Nucleus accumbens (tissue), 56 donors: Measurements from ENCODE around the gene SLCO1A2.

ENCODE experiments used
- DNase-seq, 56 donors: peaks; one replicate each; lab custom pipeline; 2025; lab: John Stamatoyannopoulos, UW

Gene SLCO1A2

GRCh38 chr12:21330682-21331253 is 3.9 kb downstream of the SLCO1A2 start:
- no peak for DNase-seq

DNA sequence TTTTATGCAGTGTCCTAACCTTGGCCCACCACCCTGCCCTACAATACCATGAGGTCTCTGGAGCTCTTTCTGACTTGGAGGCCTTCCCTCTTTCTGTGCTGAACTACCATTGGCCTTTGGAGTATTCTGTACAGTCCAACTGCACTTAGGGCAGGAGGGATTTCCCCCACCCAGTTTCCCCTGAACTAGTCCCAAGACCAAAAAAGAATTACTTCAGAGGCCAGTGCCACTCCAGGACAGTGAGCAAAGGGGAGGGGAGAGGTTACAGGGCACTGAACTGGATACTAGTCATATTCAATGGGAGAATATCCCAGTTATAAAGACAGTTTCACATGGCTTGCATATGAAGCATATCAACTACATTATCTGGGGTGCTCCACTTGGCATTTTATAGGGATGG is 6.1 kb downstream of the SLCO1A2 start:
- no peak for DNase-seq

DNA sequence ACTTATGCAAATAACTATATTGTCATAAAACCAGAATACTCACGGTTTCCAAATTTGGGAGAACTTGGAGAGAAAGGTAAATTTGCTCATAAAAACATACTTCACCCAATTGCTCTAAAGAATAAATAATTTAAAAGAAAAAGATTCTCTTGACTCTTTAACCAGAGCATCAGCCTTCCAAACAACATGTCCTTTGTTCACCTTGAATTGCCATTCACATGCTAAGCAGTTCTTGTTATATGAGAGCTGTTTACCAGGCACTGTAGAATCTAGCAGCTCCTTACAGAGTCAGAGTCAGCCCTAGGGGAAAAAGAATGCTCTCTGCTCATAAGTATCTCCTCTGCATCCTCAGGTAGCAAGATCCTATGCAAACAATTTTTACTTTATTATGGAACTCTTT is 10.2 kb downstream of the SLCO1A2 start:
- peak in 5 of 56 donors; percentile 8 to 43 (median 11) for DNase-seq

GRCh38 chr12:21323736-21324135 is 11.0 kb downstream of the SLCO1A2 start:
- DNase-seq, result no peak

DNA sequence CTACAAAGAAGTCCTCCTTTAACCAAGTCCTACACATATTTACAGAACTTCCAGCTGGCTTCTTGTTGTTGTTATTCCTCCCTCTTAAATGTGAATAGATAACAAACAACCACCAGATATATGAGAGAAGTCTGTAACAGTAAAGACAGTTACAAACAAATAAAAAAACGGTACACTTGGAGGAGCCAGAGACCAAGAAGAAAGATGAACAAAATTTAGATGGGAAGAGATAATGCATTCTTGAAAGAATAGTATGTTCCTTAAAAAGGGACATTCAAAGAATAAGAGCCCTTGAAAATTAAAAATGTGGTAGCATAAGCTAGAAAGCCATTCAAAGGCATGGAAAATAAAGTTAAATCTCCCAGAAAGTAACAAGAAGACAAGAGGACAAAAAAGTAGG is 25.9 kb downstream of the SLCO1A2 start:
- no peak for DNase-seq

DNA sequence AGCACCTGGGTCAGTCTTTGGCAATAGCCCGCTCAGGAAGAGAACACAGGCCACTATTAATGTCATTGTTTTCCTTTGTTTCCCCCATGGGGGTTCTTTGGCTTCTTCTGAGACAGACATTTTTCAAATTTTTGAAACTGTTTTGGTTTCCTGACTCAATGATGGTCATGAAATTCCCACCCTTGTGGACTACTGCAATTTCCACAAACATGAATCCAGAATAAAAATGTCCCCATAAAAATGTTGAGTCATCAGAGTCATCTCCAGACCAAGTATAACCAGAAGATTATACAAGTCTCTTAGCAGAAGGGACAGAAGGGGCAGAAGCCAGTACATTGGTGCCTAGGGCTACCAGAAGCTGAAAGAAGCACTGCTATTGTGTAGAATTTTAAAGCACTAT is 29.1 kb downstream of the SLCO1A2 start:
- no peak for DNase-seq

DNA sequence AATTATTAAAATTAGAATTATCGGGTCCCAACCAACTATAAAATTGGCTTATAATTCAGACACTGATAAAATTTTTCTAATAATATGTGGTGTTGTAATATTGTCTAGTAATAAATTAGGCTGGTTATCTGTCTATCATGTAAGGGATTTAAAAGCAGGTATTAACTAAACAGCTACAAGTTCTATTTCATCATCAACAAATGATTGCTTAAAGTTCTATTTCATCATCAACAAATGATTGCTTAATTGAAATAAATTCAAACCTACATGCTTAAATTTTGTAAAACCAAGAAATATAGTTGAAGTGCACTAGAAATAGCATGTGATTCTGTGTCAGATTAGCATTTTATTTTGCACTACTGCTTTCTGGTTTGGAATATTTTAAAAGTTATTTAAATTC is 34.1 kb downstream of the SLCO1A2 start:
- no peak for DNase-seq

DNA sequence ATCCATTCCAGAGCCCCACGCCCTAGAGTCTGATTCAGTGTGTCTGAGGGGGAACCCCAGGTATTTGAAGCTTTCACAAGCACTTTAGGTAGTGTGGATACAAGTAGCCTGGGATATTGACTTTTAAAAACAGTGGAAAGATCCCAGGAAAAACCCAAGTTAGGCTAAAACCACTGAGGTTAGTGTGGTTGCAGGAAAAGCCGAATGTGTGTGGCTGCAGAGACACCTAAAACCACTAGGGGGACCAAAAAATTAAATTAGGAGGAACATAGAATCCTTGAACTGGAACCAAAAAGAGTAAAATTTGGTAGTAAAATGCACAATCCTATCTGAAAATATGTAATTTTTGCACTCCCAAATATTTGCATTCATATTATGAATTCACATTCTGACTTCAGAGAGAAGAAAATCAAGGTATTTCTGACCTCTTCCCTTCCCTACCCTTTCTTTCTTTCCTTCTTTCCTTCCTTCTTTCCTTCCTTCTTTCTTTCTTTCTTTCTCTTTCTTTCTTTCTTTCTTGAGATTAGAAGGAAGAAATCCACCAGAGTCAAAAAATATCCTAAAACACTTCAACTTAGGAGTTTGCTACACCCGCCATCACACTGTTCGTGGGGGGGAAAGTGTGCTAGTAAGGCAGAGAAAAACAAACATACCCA is 37.8 kb downstream of the SLCO1A2 start:
- peak in 1 of 56 donors; percentile 7 for DNase-seq

DNA sequence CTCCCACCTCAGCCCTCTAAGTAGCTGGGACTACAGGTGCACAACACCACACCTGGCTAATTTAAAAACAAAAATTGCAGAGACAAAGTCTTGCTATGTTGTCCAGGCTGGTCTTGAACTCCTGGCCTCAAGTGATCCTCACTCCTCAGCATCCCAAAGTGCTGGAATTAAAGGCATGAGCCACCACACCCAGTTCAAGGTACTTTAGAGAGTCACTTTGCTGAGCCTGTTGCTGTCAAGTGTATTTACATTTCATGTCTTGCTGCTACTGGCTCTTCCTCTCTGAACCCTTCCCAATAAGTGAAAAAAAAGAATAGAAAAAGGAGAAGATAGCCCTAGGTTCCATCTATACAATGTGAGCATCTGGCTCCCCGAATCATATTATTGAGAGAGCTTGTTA is 38.4 kb downstream of the SLCO1A2 start:
- DNase-seq, result no peak

DNA sequence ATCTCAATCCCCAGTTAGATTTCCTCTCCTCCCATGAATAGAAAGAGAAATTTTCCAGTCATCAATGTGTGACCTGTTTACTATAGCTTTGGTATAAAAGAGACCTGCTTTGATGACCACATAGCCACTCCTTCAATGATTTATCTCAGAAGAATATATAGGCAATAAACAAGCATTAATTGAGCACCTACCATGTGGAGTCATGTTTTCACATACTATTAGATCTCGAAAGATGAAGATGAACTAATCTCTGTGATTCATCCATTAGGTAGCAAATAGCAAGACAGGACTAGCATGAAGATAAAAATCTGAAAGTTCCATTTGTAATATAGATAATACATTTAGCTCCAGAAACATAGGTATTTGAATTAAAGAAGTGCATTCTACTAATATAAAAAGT is 40.5 kb downstream of the SLCO1A2 start:
- no peak for DNase-seq

DNA sequence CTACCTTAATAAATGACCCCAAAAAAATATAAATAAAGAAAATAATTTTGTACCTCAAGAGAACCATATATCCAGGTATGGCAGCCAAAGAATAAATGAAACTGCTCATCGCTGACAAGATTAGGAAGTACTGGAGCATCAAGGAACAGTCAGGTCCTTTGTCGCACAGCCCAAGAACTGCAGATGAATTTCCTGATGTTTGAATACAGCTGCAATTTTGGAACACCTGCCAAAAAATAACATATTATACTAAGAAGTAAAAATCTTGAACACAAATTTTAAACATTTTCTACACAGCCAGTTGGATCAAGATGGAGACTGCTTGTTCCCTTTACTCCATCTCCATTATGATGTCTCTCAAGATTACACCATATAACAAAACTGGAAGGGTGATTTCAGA is 42.6 kb downstream of the SLCO1A2 start:
- no peak for DNase-seq

GRCh38 chr12:21289698-21290097 is 45.0 kb downstream of the SLCO1A2 start:
- no peak for DNase-seq

- peak in 1 of 56 donors; percentile 4 for DNase-seq
These were observed 57.9 kb downstream of the SLCO1A2 start for GRCh38 chr12:21276826-21277225.

GRCh38 chr12:21265932-21266331 is 68.8 kb downstream of the SLCO1A2 start:
- no peak for DNase-seq

DNA sequence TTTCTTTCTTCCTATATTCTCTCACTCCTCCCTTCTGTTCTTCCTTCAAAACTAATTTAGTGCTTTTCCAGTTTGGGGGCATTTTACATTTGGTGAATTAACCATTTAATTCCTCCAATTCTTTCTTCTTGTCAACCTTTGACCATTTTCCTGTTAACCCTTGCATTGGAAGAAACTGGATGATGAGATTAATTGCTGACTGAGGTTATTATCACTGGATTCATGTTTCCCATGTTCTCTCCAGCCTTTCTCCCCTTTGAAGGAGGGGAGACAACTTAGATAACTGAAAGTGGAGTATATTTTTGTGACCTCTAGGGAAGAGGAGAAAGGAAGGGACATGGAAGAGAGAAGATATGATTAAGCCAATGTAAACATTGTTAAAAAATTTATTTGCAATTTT is 70.5 kb downstream of the SLCO1A2 start:
- no peak for DNase-seq

- DNase-seq, result no peak
These were observed 77.5 kb downstream of the SLCO1A2 start for GRCh38 chr12:21257172-21257571.

GRCh38 chr12:21252070-21252469 is 82.6 kb downstream of the SLCO1A2 start:
- DNase-seq, result no peak

GRCh38 chr12:21248679-21249078 is 86.0 kb downstream of the SLCO1A2 start:
- DNase-seq, result no peak

DNA sequence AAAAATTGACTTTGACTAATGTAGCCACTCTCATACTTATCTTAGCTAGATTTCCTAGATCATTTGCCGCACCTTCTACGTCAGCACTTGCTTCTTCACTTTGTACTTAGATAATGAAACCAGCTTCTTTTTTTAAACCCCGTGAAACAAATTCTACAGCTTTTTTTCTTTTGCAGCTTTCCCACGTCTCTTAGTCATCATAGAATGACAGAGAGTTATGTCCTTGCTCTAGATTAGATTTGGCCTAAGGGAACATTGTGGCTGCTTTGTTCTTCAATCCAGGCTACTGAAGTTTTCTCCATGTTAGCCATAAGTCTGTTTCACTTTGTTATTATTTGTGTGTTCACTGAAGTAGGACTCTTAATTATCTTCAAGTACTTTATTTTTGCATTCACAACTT is 94.9 kb downstream of the SLCO1A2 start:
- no peak for DNase-seq

DNA sequence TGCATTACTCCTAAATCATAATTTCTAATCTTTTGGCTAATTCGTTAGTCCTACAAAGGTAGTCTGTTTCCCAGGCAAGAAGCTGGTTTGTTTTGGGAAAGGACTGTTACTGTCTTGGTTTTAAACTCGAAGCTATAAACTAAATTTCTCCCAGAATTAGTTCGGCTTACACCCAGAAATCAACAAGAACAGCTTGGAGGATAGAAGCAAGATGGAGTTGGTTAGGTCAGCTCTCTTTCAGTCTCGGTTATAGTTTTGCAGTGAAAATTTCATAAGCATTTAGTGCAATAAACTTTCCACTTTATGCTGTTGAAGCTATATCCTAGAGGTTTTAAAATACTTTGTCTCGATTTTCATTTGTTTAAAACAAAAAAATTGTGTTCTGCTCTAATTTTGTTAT is 100.3 kb downstream of the SLCO1A2 start:
- no peak for DNase-seq

DNA sequence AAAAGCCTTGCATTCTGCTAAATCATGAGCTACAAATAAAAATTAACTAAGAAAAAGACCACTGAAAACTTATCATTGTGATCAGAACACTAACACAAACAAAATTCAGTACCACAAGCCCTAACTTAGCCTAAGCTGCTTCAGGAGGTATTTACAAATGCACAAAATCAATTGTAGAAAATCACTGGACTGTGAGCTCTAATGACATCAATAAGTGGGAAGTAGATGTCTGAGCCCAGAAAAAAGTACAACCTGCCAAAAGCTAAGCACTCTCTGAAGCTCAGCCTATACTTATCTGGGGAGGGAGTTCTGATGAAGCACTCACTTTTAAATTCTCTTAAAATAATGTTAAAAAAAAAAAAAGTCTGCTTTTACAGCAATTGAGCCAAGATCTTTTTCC is 110.8 kb downstream of the SLCO1A2 start:
- DNase-seq, result no peak

DNA sequence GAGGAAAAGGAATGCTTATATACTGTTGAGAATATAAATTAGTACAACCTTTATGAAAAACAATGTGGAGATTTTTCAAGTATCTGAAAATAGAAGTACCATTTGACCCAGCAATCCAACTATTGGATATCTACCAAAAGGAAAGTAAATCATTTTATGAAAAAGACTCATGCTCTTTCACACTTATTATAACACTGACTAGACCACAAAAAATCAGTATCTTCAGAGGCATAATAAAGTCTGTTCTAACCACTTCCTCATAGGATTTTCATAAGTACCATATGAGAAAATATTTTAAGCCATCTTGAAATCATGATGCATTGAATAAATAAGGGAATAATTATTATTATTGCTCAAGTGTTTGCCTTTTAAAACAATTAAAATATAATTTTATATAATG is 112.9 kb downstream of the SLCO1A2 start:
- DNase-seq, result no peak

GRCh38 chr12:21221072-21221471 is 113.6 kb downstream of the SLCO1A2 start:
- no peak for DNase-seq
